ENCODE measurements around the gene SMIM27.

Gene SMIM27

GRCh38 chr9:32570262-32570661 lies 18.1 kb downstream of the SMIM27 start:
- H3K4me1 ChIP-seq (ENCODE audit: low read length), result peaks cover 18% of the 10 kb centered on the region
- no peak overlapping the region for H2AFZ ChIP-seq (ENCODE audit: low read depth, low read length)
- peaks cover 4% of the 10 kb centered on the region; the same call in 1 of the 2 replicates for H4K20me1 ChIP-seq (ENCODE audit: insufficient read depth, low read length)
- no peak overlapping the region for H3K27ac ChIP-seq (ENCODE audit: low read length)
- H3K9ac ChIP-seq (ENCODE audit: low read length), result no peak overlapping the region
- no peak overlapping the region for H3K4me2 ChIP-seq (ENCODE audit: low read length)
- H3K4me3 ChIP-seq (ENCODE audit: low read length), result no peak overlapping the region
- H3K9me3 ChIP-seq (ENCODE audit: insufficient read depth, low read length), result no peaks in the 10 kb centered on the region
- H3K27me3 ChIP-seq (ENCODE audit: low read depth, low read length), result no peaks in the 10 kb centered on the region
- TF ChIP-seq CTCF (IDR thresholded peaks at IDR 0.05; ENCODE audit: low read depth, low read length), result no peak
- TF ChIP-seq EZH2phosphoT487 (IDR thresholded peaks at IDR 0.05; ENCODE audit: low read depth), result no peak
- H3K79me2 ChIP-seq (ENCODE audit: low read length), result peaks cover 46% of the 10 kb centered on the region
- peaks cover 16% of the 10 kb centered on the region for H3K36me3 ChIP-seq (replicated peaks; ENCODE audit: low read depth, low read length)

GRCh38 chr9:32571969-32572899 lies 20.1 kb downstream of the SMIM27 start:
- Histone ChIP-seq H3K4me1 (ENCODE audit: low read length) (peaks cover 18% of the 10 kb centered on the region), H3K27ac (ENCODE audit: low read length) (peak overlapping the region; percentile 80), H3K79me2 (ENCODE audit: low read length) (peaks cover 46% of the 10 kb centered on the region), H3K36me3 (replicated peaks; ENCODE audit: low read depth, low read length) (peaks cover 10% of the 10 kb centered on the region), H3K4me3 (ENCODE audit: low read length) (peak overlapping the region; percentile 97), H2AFZ (ENCODE audit: low read depth, low read length) (peak overlapping the region; percentile 74), H4K20me1 (ENCODE audit: insufficient read depth, low read length) (peaks cover 4% of the 10 kb centered on the region; the same call in 1 of the 2 replicates), H3K9me3 (ENCODE audit: insufficient read depth, low read length) (no peaks in the 10 kb centered on the region), H3K4me2 (ENCODE audit: low read length) (peak overlapping the region; percentile 86), H3K9ac (ENCODE audit: low read length) (peak overlapping the region; percentile 93), H3K27me3 (ENCODE audit: low read depth, low read length) (no peaks in the 10 kb centered on the region)
- TF ChIP-seq CTCF (IDR thresholded peaks at IDR 0.05; ENCODE audit: low read depth, low read length), result peak; percentile 82
- TF ChIP-seq EZH2phosphoT487 (IDR thresholded peaks at IDR 0.05; ENCODE audit: low read depth), result no peak

GRCh38 chr9:32572900-32573523 lies 20.9 kb downstream of the SMIM27 start, which contains the start of gene NDUFB6:
NDUFB6 (minus strand) TSS chr9:32573159; CDS start chr9:32573060, 99 bp downstream.
- peak within 1 kb of the TSS; percentile 93 for H3K9ac ChIP-seq (ENCODE audit: low read length)
- H3K36me3 ChIP-seq (replicated peaks; ENCODE audit: low read depth, low read length), result peaks cover 10% of the 10 kb centered on the region
- no peak for TF ChIP-seq CTCF (IDR thresholded peaks at IDR 0.05; ENCODE audit: low read depth, low read length)
- no peak for TF ChIP-seq EZH2phosphoT487 (IDR thresholded peaks at IDR 0.05; ENCODE audit: low read depth)
- H3K27ac ChIP-seq (ENCODE audit: low read length), result peak within 1 kb of the TSS; percentile 80
- H3K4me2 ChIP-seq (ENCODE audit: low read length), result peak within 1 kb of the TSS; percentile 94
- peaks cover 43% of the 10 kb centered on the region for H3K79me2 ChIP-seq (ENCODE audit: low read length)
- peak within 1 kb of the TSS; percentile 97 for H3K4me3 ChIP-seq (ENCODE audit: low read length)
- peak within 1 kb of the TSS; percentile 74 for H2AFZ ChIP-seq (ENCODE audit: low read depth, low read length)
- peaks cover 18% of the 10 kb centered on the region for H3K4me1 ChIP-seq (ENCODE audit: low read length)
- H3K9me3 ChIP-seq (ENCODE audit: insufficient read depth, low read length), result no peaks in the 10 kb centered on the region
- no peaks in the 10 kb centered on the region for H3K27me3 ChIP-seq (ENCODE audit: low read depth, low read length)
- peaks cover 4% of the 10 kb centered on the region; the same call in 1 of the 2 replicates for H4K20me1 ChIP-seq (ENCODE audit: insufficient read depth, low read length)

- Histone ChIP-seq H3K27ac (ENCODE audit: low read length) (no peak overlapping the region), H3K4me1 (ENCODE audit: low read length) (peaks cover 18% of the 10 kb centered on the region), H4K20me1 (ENCODE audit: insufficient read depth, low read length) (peaks cover 4% of the 10 kb centered on the region; the same call in 1 of the 2 replicates), H3K4me2 (ENCODE audit: low read length) (peak overlapping the region; percentile 94), H3K36me3 (replicated peaks; ENCODE audit: low read depth, low read length) (peaks cover 10% of the 10 kb centered on the region), H3K9ac (ENCODE audit: low read length) (peak overlapping the region; percentile 93; the same call in 1 of the 2 replicates), H3K4me3 (ENCODE audit: low read length) (peak overlapping the region; percentile 97), H3K79me2 (ENCODE audit: low read length) (peaks cover 40% of the 10 kb centered on the region), H2AFZ (ENCODE audit: low read depth, low read length) (peak overlapping the region; percentile 61), H3K27me3 (ENCODE audit: low read depth, low read length) (no peaks in the 10 kb centered on the region), H3K9me3 (ENCODE audit: insufficient read depth, low read length) (no peaks in the 10 kb centered on the region)
- TF ChIP-seq EZH2phosphoT487 (IDR thresholded peaks at IDR 0.05; ENCODE audit: low read depth), result no peak
- no peak for TF ChIP-seq CTCF (IDR thresholded peaks at IDR 0.05; ENCODE audit: low read depth, low read length)
These were observed 21.7 kb downstream of the SMIM27 start for GRCh38 chr9:32573821-32574220.
